OCI-LY1 (cell line): Measurements from ENCODE around the gene GNAT1.
A peak's percentile ranks its signal among the peaks of the same experiment; 100 is the strongest.

Experiments used
- H2AFZ ChIP-seq: fragments of 200-600 bp; sonication (generic), shearing (Covaris generic); 2 replicates; pipeline ENCODE4 v1.6.0; 2014; ENCODE audit warnings: antibody characterized with exemption, mild to moderate bottlenecking, low read length
- H3F3A ChIP-seq: fragments of 200-600 bp; sonication (generic), shearing (Covaris generic); 2 replicates; pipeline ENCODE4 v1.6.0; 2014; ENCODE audit warnings: mild to moderate bottlenecking, antibody characterized with exemption, low read length, moderate library complexity; ENCODE audit not compliant: insufficient read depth
- H3K27ac ChIP-seq: fragments of 200-600 bp; sonication (generic); 2 replicates; pipeline ENCODE4 v1.5.1; 2014; ENCODE audit warnings: low read length, mixed run types, mild to moderate bottlenecking, low read depth; ENCODE audit not compliant: poor library complexity, severe bottlenecking
- H3K27me3 ChIP-seq: fragments of 200-600 bp; sonication (generic); 2 replicates; pipeline ENCODE4 v1.6.0; 2014; ENCODE audit warnings: antibody characterized with exemption, mild to moderate bottlenecking, low read length, moderate library complexity; ENCODE audit not compliant: insufficient read depth
- H3K36me3 ChIP-seq: fragments of 200-600 bp; sonication (generic); 2 replicates; pipeline ENCODE4 v1.6.1; 2014; ENCODE audit warnings: mild to moderate bottlenecking, antibody characterized with exemption, low read length, moderate library complexity, mixed read lengths; ENCODE audit not compliant: insufficient read depth
- H3K4me1 ChIP-seq: fragments of 200-600 bp; sonication (generic); 2 replicates; pipeline ENCODE4 v1.5.1; 2014; ENCODE audit warnings: mild to moderate bottlenecking, low read length, moderate library complexity; ENCODE audit not compliant: insufficient read depth, severe bottlenecking
- H3K4me2 ChIP-seq: fragments of 200-600 bp; sonication (generic), shearing (Covaris generic); 2 replicates; pipeline ENCODE4 v1.6.1; 2014; ENCODE audit warnings: low read length
- H3K4me3 ChIP-seq: fragments of 200-600 bp; sonication (generic); 2 replicates; pipeline ENCODE4 v1.5.1; 2014; ENCODE audit warnings: low read length, low read depth, mild to moderate bottlenecking, mixed read lengths; ENCODE audit not compliant: poor library complexity, severe bottlenecking
- H3K79me2 ChIP-seq: fragments of 200-600 bp; shearing (Covaris generic); 2 replicates; pipeline ENCODE4 v1.6.1; 2016; ENCODE audit warnings: mixed run types, low read length, mixed read lengths; ENCODE audit not compliant: insufficient read depth
- H3K9ac ChIP-seq: fragments of 200-600 bp; sonication (generic), shearing (Covaris generic); 2 replicates; pipeline ENCODE4 v1.6.1; 2014; ENCODE audit warnings: mild to moderate bottlenecking, low read length, mixed read lengths
- H3K9me2 ChIP-seq: fragments of 200-600 bp; sonication (generic), shearing (Covaris generic); 2 replicates; pipeline ENCODE4 v1.6.1; 2014; ENCODE audit warnings: low read depth, mild to moderate bottlenecking, low read length, mixed read lengths
- H3K9me3 ChIP-seq: fragments of 200-600 bp; shearing (Covaris generic); 2 replicates; pipeline ENCODE4 v1.6.1; 2014; ENCODE audit warnings: low read length, mixed read lengths
- H4K20me1 ChIP-seq: fragments of 200-600 bp; sonication (generic), shearing (Covaris generic); 2 replicates; pipeline ENCODE4 v1.6.0; 2016; ENCODE audit warnings: mild to moderate bottlenecking, low read length; ENCODE audit not compliant: insufficient read depth
- EZH2 ChIP-seq: fragments of 200-600 bp; sonication (generic), shearing (Covaris generic); IDR thresholded peaks from 2 replicates; pipeline ENCODE4 v1.8.0; 2017; ENCODE audit warnings: borderline replicate concordance, mixed run types, mild to moderate bottlenecking, antibody characterized with exemption, low read length, moderate library complexity, mixed read lengths
- TF ChIP-seq, protein P1 (sequence below): fragments of 200-600 bp; sonication (generic), shearing (Covaris generic); IDR thresholded peaks from 2 replicates; pipeline ENCODE4 v1.5.1; 2017; ENCODE audit warnings: mild to moderate bottlenecking, antibody characterized with exemption, low read length, moderate library complexity, mixed read lengths

Gene GNAT1

DNA sequence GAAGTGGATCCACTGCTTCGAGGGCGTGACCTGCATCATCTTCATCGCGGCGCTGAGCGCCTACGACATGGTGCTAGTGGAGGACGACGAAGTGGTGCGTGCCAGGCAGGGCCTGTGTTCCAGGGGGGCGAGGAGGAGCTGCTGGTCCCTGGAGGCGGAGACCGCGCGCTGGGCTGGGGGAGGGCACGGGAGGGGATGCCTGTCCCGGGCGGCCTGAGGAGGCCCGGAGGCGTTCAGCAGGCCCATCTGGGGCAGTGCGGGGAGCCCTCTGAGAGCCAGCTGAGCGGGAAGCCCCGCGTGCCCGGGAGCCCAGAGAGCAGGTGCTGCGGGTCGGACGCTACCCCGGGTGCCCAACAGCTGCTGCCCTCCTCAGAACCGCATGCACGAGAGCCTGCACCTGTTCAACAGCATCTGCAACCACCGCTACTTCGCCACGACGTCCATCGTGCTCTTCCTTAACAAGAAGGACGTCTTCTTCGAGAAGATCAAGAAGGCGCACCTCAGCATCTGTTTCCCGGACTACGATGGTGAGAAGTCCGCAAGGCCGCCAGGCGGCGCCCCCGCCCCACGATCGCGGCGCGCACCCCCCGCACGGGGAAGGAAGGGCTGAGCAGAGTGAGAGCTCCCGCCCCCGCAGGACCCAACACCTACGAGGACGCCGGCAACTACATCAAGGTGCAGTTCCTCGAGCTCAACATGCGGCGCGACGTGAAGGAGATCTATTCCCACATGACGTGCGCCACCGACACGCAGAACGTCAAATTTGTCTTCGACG, 2.9 kb downstream of the GNAT1 start:
- no peak overlapping the region for H3K4me2 ChIP-seq
- no peaks in the 10 kb centered on the region for H3K9me3 ChIP-seq
- no peaks in the 10 kb centered on the region for H3F3A ChIP-seq
- H3K4me3 ChIP-seq, result no peak overlapping the region
- no peaks in the 10 kb centered on the region for H3K27me3 ChIP-seq
- no peaks in the 10 kb centered on the region for H3K79me2 ChIP-seq
- H3K9me2 ChIP-seq, result no peaks in the 10 kb centered on the region
- H3K36me3 ChIP-seq, result no peaks in the 10 kb centered on the region
- no peak overlapping the region for H2AFZ ChIP-seq
- no peak overlapping the region for H3K9ac ChIP-seq
- H3K4me1 ChIP-seq, result peaks cover 6% of the 10 kb centered on the region
- no peaks in the 10 kb centered on the region for H4K20me1 ChIP-seq
- no peak for TF ChIP-seq EZH2
- TF ChIP-seq, protein P1, sequence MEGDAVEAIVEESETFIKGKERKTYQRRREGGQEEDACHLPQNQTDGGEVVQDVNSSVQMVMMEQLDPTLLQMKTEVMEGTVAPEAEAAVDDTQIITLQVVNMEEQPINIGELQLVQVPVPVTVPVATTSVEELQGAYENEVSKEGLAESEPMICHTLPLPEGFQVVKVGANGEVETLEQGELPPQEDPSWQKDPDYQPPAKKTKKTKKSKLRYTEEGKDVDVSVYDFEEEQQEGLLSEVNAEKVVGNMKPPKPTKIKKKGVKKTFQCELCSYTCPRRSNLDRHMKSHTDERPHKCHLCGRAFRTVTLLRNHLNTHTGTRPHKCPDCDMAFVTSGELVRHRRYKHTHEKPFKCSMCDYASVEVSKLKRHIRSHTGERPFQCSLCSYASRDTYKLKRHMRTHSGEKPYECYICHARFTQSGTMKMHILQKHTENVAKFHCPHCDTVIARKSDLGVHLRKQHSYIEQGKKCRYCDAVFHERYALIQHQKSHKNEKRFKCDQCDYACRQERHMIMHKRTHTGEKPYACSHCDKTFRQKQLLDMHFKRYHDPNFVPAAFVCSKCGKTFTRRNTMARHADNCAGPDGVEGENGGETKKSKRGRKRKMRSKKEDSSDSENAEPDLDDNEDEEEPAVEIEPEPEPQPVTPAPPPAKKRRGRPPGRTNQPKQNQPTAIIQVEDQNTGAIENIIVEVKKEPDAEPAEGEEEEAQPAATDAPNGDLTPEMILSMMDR, result peak; percentile 76
- H3K27ac ChIP-seq, result no peak overlapping the region

DNA sequence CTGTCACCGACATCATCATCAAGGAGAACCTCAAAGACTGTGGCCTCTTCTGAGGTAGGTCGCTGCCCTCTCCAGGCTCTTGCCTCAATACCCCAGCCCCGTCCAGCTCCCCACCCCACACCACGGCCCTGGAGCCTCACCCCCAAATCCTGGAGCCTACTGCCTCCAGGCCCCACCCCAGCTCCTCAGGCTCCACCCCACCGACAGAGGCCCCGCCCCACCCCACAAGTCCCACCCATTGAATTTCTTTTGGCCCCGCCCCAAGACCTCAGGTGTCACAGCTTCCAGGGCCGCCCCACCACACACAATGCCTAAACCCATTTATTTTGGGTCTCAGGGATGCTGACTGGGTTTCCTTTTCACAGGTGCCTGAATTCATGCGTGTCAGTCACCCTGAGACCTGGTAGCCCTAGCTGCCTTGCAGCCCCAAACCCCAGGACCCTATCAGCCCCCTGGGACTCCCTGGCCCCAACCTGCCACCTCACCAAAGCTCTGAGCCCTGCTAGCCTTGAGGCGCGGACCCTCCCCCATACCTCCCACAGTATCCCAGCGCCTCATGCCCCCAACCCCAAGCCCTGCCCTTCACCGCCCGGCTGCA, 3.6 kb downstream of the GNAT1 start:
- Histone ChIP-seq H3F3A (no peaks in the 10 kb centered on the region), H3K36me3 (no peaks in the 10 kb centered on the region), H3K79me2 (no peaks in the 10 kb centered on the region), H3K4me1 (peaks cover 6% of the 10 kb centered on the region), H3K27ac (no peak overlapping the region), H3K4me2 (no peak overlapping the region), H2AFZ (no peak overlapping the region), H3K9ac (no peak overlapping the region), H3K9me3 (no peaks in the 10 kb centered on the region), H3K27me3 (no peaks in the 10 kb centered on the region), H3K4me3 (no peak overlapping the region), H4K20me1 (no peaks in the 10 kb centered on the region), H3K9me2 (no peaks in the 10 kb centered on the region)
- TF ChIP-seq, protein P1, result no peak
- TF ChIP-seq EZH2, result no peak

DNA sequence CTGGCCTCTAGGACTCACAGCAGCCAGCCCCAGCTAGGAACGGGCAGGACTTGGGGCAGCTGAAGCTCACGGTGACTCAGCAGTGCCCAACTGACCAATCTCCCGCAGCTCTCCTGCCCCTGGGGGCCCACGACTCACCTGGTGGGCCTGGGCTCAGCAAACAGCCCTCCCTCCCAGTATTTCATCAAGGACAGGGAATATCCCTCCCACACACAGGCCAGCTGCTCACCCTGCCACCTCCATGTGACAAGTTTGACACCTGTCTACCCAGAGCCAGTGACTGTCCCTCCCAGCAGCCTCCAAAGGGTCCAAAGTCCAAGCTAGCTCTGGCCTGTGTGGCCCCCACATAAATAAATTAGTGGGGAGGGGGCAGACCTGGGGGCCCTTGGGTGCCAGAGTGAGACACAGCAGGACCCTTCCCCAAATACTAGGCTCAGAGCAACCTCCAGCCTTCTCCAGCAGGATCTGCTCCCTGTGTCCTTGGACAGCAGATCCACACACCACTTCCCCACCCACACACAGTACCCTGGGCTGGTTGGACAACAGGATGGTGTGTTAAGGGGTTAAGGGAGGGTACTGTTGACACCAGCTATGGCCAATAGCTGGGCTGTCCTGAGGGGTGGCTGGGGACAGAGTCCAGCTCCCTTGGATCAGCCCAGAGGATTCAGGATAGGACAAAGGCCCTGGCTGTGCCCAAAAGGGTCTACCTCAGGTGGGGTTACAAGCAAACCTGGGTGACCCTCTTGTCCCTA, 4.3 kb downstream of the GNAT1 start:
- TF ChIP-seq, protein P1, result no peak
- no peak for TF ChIP-seq EZH2
- no peaks in the 10 kb centered on the region for H3K9me2 ChIP-seq
- H3K79me2 ChIP-seq, result no peaks in the 10 kb centered on the region
- H3F3A ChIP-seq, result no peaks in the 10 kb centered on the region
- no peaks in the 10 kb centered on the region for H4K20me1 ChIP-seq
- no peaks in the 10 kb centered on the region for H3K36me3 ChIP-seq
- H3K9me3 ChIP-seq, result no peaks in the 10 kb centered on the region
- H2AFZ ChIP-seq, result no peak overlapping the region
- no peak overlapping the region for H3K9ac ChIP-seq
- H3K4me1 ChIP-seq, result peaks cover 5% of the 10 kb centered on the region
- no peaks in the 10 kb centered on the region for H3K27me3 ChIP-seq
- H3K27ac ChIP-seq, result no peak overlapping the region
- no peak overlapping the region for H3K4me2 ChIP-seq
- no peak overlapping the region for H3K4me3 ChIP-seq
